GM12878 (cell line): ENCODE data around the gene SOHLH2.

Source experiments
- BHLHE40 ChIP-seq, 2 experiments: fragments of 450-650 bp in 1 of 2; IDR thresholded peaks; 2 replicates each; pipeline ENCODE4 v1.6.1; 2011 to 2017; ENCODE audit warnings: low read depth in 2 of 2, borderline replicate concordance in 1 of 2, improper control_type of control experiment in 1 of 2, low read length in 1 of 2, mild to moderate bottlenecking in 1 of 2
- CHD1 ChIP-seq: IDR thresholded peaks from 2 replicates; pipeline ENCODE4 v1.6.1; 2012; ENCODE audit warnings: low read depth, low read length, improper control_type of control experiment
- CREB1 ChIP-seq: IDR thresholded peaks from 2 replicates; pipeline ENCODE4 v1.6.1; 2012; ENCODE audit warnings: low read depth, mild to moderate bottlenecking, inconsistent platforms
- EP300 ChIP-seq, 2 experiments: fragments of 150-350 bp in 1 of 2; IDR thresholded peaks; 2 replicates each; pipeline ENCODE4 v1.6.1; 2011 to 2012; ENCODE audit warnings: low read depth in 2 of 2, low read length in 2 of 2, borderline replicate concordance in 1 of 2, improper control_type of control experiment in 1 of 2, inconsistent platforms in 1 of 2; ENCODE audit not compliant: control insufficient read depth in 1 of 2
- FOS ChIP-seq: IDR thresholded peaks from 3 replicates; pipeline ENCODE4 v1.6.1; 2011; ENCODE audit warnings: borderline replicate concordance; ENCODE audit not compliant: insufficient read length; ENCODE audit errors: extremely low read depth
- NFYB ChIP-seq: IDR thresholded peaks from 2 replicates; pipeline ENCODE4 v1.6.1; 2011; ENCODE audit warnings: low read depth, mild to moderate bottlenecking, low read length, improper control_type of control experiment, moderate library complexity; ENCODE audit not compliant: insufficient read depth
- ZZZ3 ChIP-seq: IDR thresholded peaks from 2 replicates; pipeline ENCODE4 v1.6.1; 2011; ENCODE audit warnings: low read depth; ENCODE audit not compliant: control insufficient read depth, insufficient read length
- TF ChIP-seq, protein P1 (sequence below): IDR thresholded peaks from 2 replicates; pipeline ENCODE4 v1.6.1; 2011; ENCODE audit warnings: low read depth, low read length, improper control_type of control experiment, borderline replicate concordance

DNA sequence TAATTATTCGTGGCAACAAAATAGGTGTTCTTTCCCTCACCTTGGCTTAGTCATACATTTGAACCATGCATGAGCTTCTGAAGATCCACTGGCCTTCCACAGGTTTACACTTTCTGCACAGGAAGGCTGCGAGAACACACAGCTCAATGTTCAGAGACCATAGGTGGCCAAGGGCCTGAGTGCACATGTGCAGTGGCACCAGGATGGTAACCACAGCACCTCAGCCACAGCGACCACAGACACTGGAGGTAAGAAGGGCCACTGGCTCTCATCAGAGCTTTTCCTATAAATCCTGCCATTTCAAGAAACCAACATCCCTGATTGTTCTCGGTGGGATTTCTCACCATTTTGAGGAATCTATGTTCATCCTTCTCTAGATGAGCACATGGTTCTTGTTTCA, 84.8 kb downstream of the SOHLH2 start:
- TF ChIP-seq NFYB, result no peak
- TF ChIP-seq CHD1, result no peak
- TF ChIP-seq ZZZ3, result no peak
- no peak for TF ChIP-seq EP300 (IDR thresholded peaks at IDR 0.05; ENCODE audit: borderline replicate concordance in 1 of 2, control insufficient read depth in 1 of 2, low read depth in 2 of 2, low read length in 2 of 2)
- no peak for TF ChIP-seq BHLHE40 (IDR thresholded peaks at IDR 0.05; ENCODE audit: borderline replicate concordance in 1 of 2, low read depth in 2 of 2, low read length in 1 of 2)
- TF ChIP-seq CREB1, result no peak
- TF ChIP-seq, protein P1, sequence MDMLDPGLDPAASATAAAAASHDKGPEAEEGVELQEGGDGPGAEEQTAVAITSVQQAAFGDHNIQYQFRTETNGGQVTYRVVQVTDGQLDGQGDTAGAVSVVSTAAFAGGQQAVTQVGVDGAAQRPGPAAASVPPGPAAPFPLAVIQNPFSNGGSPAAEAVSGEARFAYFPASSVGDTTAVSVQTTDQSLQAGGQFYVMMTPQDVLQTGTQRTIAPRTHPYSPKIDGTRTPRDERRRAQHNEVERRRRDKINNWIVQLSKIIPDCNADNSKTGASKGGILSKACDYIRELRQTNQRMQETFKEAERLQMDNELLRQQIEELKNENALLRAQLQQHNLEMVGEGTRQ, result no peak
- no peak for TF ChIP-seq FOS
